GM12874 (cell line): ENCODE results near the gene PRRT2.
A peak's percentile ranks its signal among the peaks of the same experiment; 100 is the strongest.

Experiments used
- CTCF ChIP-seq: IDR thresholded peaks from 2 replicates; pipeline ENCODE4 v1.5.1; 2011; ENCODE audit warnings: low read depth, mild to moderate bottlenecking, control low read depth, low read length, moderate library complexity; ENCODE audit not compliant: insufficient read depth

PRRT2 gene

GRCh38 chr16:29804455-29805231 is 7.3 kb upstream of the PRRT2 start:
- TF ChIP-seq CTCF = no peak

- TF ChIP-seq CTCF = no peak
Measured at GRCh38 chr16:29805232-29806098, 6.5 kb upstream of the PRRT2 start.

- TF ChIP-seq CTCF = no peak
Measured at GRCh38 chr16:29806099-29806579, 5.9 kb upstream of the PRRT2 start, which contains the start of gene MAZ. TSS of gene MAZ (plus strand) at chr16:29806529. CDS start at chr16:29806702, 173 bp downstream.

GRCh38 chr16:29806641-29807425 is 5.2 kb upstream of the PRRT2 start:
- TF ChIP-seq CTCF = no peak

GRCh38 chr16:29807426-29808218 is 4.4 kb upstream of the PRRT2 start:
- peak; percentile 88 for TF ChIP-seq CTCF

GRCh38 chr16:29808219-29808900 is 3.6 kb upstream of the PRRT2 start:
- no peak for TF ChIP-seq CTCF
